H9 (cell line): ENCODE results near the gene CACNA1D. TPM values are rescaled to one million over a fixed set of nuclear protein-coding genes. Genes with fewer than 3 reads are reported as not detected.

Source experiments
- DNase-seq: peaks from one replicate; pipeline ENCODE4 v3.0.0-alpha.2; 2017
- H2AFZ ChIP-seq: one replicate; pipeline ENCODE4 v1.6.1; 2013; ENCODE audit warnings: mild to moderate bottlenecking, low read length, control low read depth, moderate library complexity
- H2AK5ac ChIP-seq: 2 replicates; pipeline ENCODE4 v1.6.1; 2013; ENCODE audit warnings: low read length, control low read depth, mixed read lengths; ENCODE audit not compliant: insufficient read length
- H2BK120ac ChIP-seq: one replicate; pipeline ENCODE4 v1.6.1; 2013; ENCODE audit warnings: low read depth, mild to moderate bottlenecking, low read length, control low read depth, inconsistent platforms; ENCODE audit not compliant: poor library complexity, severe bottlenecking
- H2BK12ac ChIP-seq: 2 replicates; pipeline ENCODE4 v1.6.1; 2013; ENCODE audit warnings: low read length, control low read depth, mixed read lengths, low read depth; ENCODE audit not compliant: insufficient read length
- H2BK15ac ChIP-seq: 2 replicates; pipeline ENCODE4 v1.6.1; 2013; ENCODE audit warnings: low read depth, low read length, control low read depth
- H2BK20ac ChIP-seq: one replicate; pipeline ENCODE4 v1.6.1; 2013; ENCODE audit warnings: low read depth, mild to moderate bottlenecking, low read length, control low read depth, inconsistent platforms; ENCODE audit not compliant: poor library complexity, severe bottlenecking
- H2BK5ac ChIP-seq: 2 replicates; pipeline ENCODE4 v1.6.1; 2013; ENCODE audit warnings: low read length, control low read depth, mixed read lengths; ENCODE audit not compliant: insufficient read length
- H3K14ac ChIP-seq: 2 replicates; pipeline ENCODE4 v1.6.1; 2013; ENCODE audit warnings: low read length, control low read depth; ENCODE audit not compliant: insufficient read depth
- H3K18ac ChIP-seq: 2 replicates; pipeline ENCODE4 v1.6.1; 2013; ENCODE audit warnings: low read depth, mild to moderate bottlenecking, mixed read lengths, low read length, control low read depth; ENCODE audit not compliant: insufficient read length
- H3K23ac ChIP-seq: 2 replicates; pipeline ENCODE4 v1.6.1; 2013; ENCODE audit warnings: low read length, control low read depth, mixed read lengths, low read depth; ENCODE audit not compliant: insufficient read length
- H3K23me2 ChIP-seq: 2 replicates; pipeline ENCODE4 v1.6.1; 2013; ENCODE audit warnings: low read depth, mild to moderate bottlenecking, mixed read lengths, low read length, control low read depth; ENCODE audit not compliant: insufficient read length, poor library complexity, severe bottlenecking
- H3K27ac ChIP-seq: 2 replicates; pipeline ENCODE4 v1.5.1; 2013; ENCODE audit warnings: low read length, control low read depth, mixed read lengths, low read depth; ENCODE audit not compliant: insufficient read length
- H3K27me3 ChIP-seq: 2 replicates; pipeline ENCODE4 v1.6.1; 2013; ENCODE audit warnings: low read length, control low read depth, inconsistent platforms; ENCODE audit not compliant: insufficient read depth
- H3K4ac ChIP-seq: 2 replicates; pipeline ENCODE4 v1.6.1; 2013; ENCODE audit warnings: low read depth, mild to moderate bottlenecking, control low read depth, inconsistent platforms, low read length, moderate library complexity
- H3K4me1 ChIP-seq: 2 replicates; pipeline ENCODE4 v1.6.1; 2013; ENCODE audit warnings: low read length, control low read depth, inconsistent platforms; ENCODE audit not compliant: insufficient read depth
- H3K4me2 ChIP-seq: 2 replicates; pipeline ENCODE4 v1.6.1; 2013; ENCODE audit warnings: low read length, control low read depth, mixed read lengths; ENCODE audit not compliant: insufficient read length, insufficient read depth
- H3K56ac ChIP-seq: 2 replicates; pipeline ENCODE4 v1.6.1; 2013; ENCODE audit warnings: low read depth, mild to moderate bottlenecking, mixed read lengths, low read length, control low read depth; ENCODE audit not compliant: insufficient read length
- H3K79me1 ChIP-seq: 2 replicates; pipeline ENCODE4 v1.6.1; 2013; ENCODE audit warnings: low read depth, mild to moderate bottlenecking, moderate library complexity, low read length, control low read depth, inconsistent platforms; ENCODE audit not compliant: insufficient read depth, poor library complexity, severe bottlenecking
- H3K79me2 ChIP-seq: 2 replicates; pipeline ENCODE4 v1.6.1; 2013; ENCODE audit warnings: low read length, control low read depth, inconsistent platforms; ENCODE audit not compliant: insufficient read depth
- H3K9ac ChIP-seq: 2 replicates; pipeline ENCODE4 v1.6.1; 2013; ENCODE audit warnings: low read length, control low read depth, mixed read lengths; ENCODE audit not compliant: insufficient read length; ENCODE audit errors: extremely low read depth
- H3K9me3 ChIP-seq: one replicate; pipeline ENCODE4 v1.6.1; 2013; ENCODE audit warnings: low read depth, low read length, inconsistent platforms; ENCODE audit not compliant: control insufficient read depth
- H3T11ph ChIP-seq: one replicate; pipeline ENCODE4 v1.6.1; 2013; ENCODE audit warnings: mild to moderate bottlenecking, low read length, control low read depth, inconsistent platforms
- H4K20me1 ChIP-seq: one replicate; pipeline ENCODE4 v1.6.1; 2013; ENCODE audit not compliant: control insufficient read depth, insufficient read length, insufficient read depth
- H4K5ac ChIP-seq: 2 replicates; pipeline ENCODE4 v1.6.1; 2013; ENCODE audit warnings: low read depth, mild to moderate bottlenecking, mixed read lengths, low read length, control low read depth; ENCODE audit not compliant: insufficient read length
- H4K8ac ChIP-seq: replicated peaks from 2 replicates; pipeline ENCODE4 v1.6.1; 2013; ENCODE audit warnings: low read length, control low read depth, mixed read lengths, low read depth; ENCODE audit not compliant: insufficient read length
- H4K91ac ChIP-seq: 2 replicates; pipeline ENCODE4 v1.6.1; 2013; ENCODE audit warnings: low read depth, mild to moderate bottlenecking, moderate library complexity, mixed read lengths, low read length, control low read depth; ENCODE audit not compliant: insufficient read length
- H3K27ac Mint-ChIP-seq, 3 experiments: 2 replicates in 2 of 3; 3 replicates in 1 of 3; pipeline ENCODE4 v1.8.0; 2020 to 2021; ENCODE audit warnings: mixed read lengths in 3 of 3, mild to moderate bottlenecking in 1 of 3, moderate library complexity in 1 of 3
- H3K27me3 Mint-ChIP-seq: 2 replicates; pipeline ENCODE4 v1.8.0; 2021; ENCODE audit warnings: low read depth, mild to moderate bottlenecking, moderate library complexity, mixed read lengths
- H3K36me3 Mint-ChIP-seq, 3 experiments: 2 replicates in 2 of 3; 3 replicates in 1 of 3; pipeline ENCODE4 v1.8.0; 2020 to 2021; ENCODE audit warnings: low read depth in 3 of 3, mixed read lengths in 3 of 3; ENCODE audit not compliant: insufficient read depth in 1 of 3
- H3K4me1 Mint-ChIP-seq, 2 experiments: 2 replicates each; pipeline ENCODE4 v1.8.0; 2020; ENCODE audit warnings: mixed read lengths in 2 of 2
- H3K4me3 Mint-ChIP-seq, 2 experiments: 2 replicates in 1 of 2; 3 replicates in 1 of 2; pipeline ENCODE4 v1.8.0; 2020 to 2021; ENCODE audit warnings: mild to moderate bottlenecking in 2 of 2, mixed read lengths in 2 of 2, moderate library complexity in 1 of 2
- H3K9me3 Mint-ChIP-seq, 2 experiments: 2 replicates in 1 of 2; 3 replicates in 1 of 2; pipeline ENCODE4 v1.8.0; 2020; ENCODE audit warnings: mild to moderate bottlenecking in 2 of 2, mixed read lengths in 2 of 2, moderate library complexity in 1 of 2
- CTCF ChIP-seq: fragments of 200-600 bp; sonication (generic); conservative IDR thresholded peaks from 3 replicates; pipeline ENCODE4 v1.8.0; 2021; ENCODE audit warnings: antibody characterized with exemption, mild to moderate bottlenecking
- WGBS: extraction: QIAGEN DNeasy Blood & Tissue Kit; methylation state at CpG from one replicate; pipeline ENCODE4 v1.1.7; 2013; ENCODE audit warnings: missing lambda C conversion rate, low lambda C conversion rate, mixed read lengths; ENCODE audit not compliant: insufficient read length; ENCODE audit errors: extremely low coverage; 5-methylcytosine and 5-hydroxymethylcytosine counted together
- total RNA-seq: library from RNA; stranded (reverse); gene quantifications from 2 replicates; pipeline ENCODE4 v1.2.1, GENCODE V29; 2021

Gene CACNA1D
- total RNA-seq, 1 experiment from 2014 or later = 3.5 TPM

- no peaks in the 10 kb centered on the region for H3K23me2 ChIP-seq
- no peaks in the 10 kb centered on the region for H3K27me3 ChIP-seq
- H3K36me3 Mint-ChIP-seq = no peaks in the 10 kb centered on the region
- H3K4me3 Mint-ChIP-seq = no peak overlapping the region
- H2AK5ac ChIP-seq = no peak overlapping the region
- H3K9me3 Mint-ChIP-seq = no peaks in the 10 kb centered on the region
- H2AFZ ChIP-seq = no peak overlapping the region
- no peak overlapping the region for H4K8ac ChIP-seq
- no peak overlapping the region for H2BK15ac ChIP-seq
- no peak overlapping the region for H2BK20ac ChIP-seq
- H3K4me1 ChIP-seq = no peaks in the 10 kb centered on the region
- no CpG with 5 or more reads among the region's 4 CpGs for WGBS
- no peak overlapping the region for H3K27ac Mint-ChIP-seq
- H3K18ac ChIP-seq = no peak overlapping the region
- no peak overlapping the region for H3K14ac ChIP-seq
- no peak overlapping the region for H4K5ac ChIP-seq
- no peak overlapping the region for H3K23ac ChIP-seq
- no peak overlapping the region for H4K91ac ChIP-seq
- no peak overlapping the region for H2BK5ac ChIP-seq
- H3K9ac ChIP-seq = no peak overlapping the region
- peaks cover 11% of the 10 kb centered on the region for H3K27me3 Mint-ChIP-seq
- no peaks in the 10 kb centered on the region for H3K9me3 ChIP-seq
- H3K4me1 Mint-ChIP-seq = peaks cover 0 to 5% of the 10 kb centered on the region in 2 experiments
- no peak overlapping the region for H2BK120ac ChIP-seq
- H4K20me1 ChIP-seq = no peaks in the 10 kb centered on the region
- H3K56ac ChIP-seq = no peak overlapping the region
- H3K4me2 ChIP-seq = no peak overlapping the region
- TF ChIP-seq CTCF = no peak
- H3K79me2 ChIP-seq = no peaks in the 10 kb centered on the region
- no peak overlapping the region for H3T11ph ChIP-seq
- no peak overlapping the region for H3K27ac ChIP-seq
- H3K4ac ChIP-seq = no peak overlapping the region
- H3K79me1 ChIP-seq = no peaks in the 10 kb centered on the region
- DNase-seq = no peak
- no peak overlapping the region for H2BK12ac ChIP-seq
Observed at GRCh38 chr3:53642211-53642610, 147.8 kb downstream of the CACNA1D start.
